ENCODE data around the gene FBXO34.

The FBXO34 gene

DNA sequence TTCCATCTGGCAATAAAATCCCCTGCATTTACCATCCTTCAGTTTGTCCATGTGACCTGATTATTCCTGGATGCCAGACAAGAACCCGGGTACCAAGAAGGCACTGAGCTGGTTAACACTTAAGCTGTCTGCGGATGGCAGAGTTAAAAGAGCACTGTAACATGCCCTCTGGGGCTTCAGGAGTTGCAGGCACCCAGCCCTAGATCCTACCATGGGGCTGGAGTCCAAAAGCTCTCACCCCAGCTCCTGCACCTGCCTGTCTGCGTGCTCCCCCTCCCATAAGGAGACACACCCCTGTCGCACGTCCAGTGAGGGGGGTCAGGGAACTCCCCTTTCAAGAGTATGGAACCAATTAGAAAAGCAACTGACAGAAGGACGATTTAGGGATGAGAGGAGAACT is 14.6 kb upstream of the FBXO34 start:
- TF ChIP-seq, protein P1, sequence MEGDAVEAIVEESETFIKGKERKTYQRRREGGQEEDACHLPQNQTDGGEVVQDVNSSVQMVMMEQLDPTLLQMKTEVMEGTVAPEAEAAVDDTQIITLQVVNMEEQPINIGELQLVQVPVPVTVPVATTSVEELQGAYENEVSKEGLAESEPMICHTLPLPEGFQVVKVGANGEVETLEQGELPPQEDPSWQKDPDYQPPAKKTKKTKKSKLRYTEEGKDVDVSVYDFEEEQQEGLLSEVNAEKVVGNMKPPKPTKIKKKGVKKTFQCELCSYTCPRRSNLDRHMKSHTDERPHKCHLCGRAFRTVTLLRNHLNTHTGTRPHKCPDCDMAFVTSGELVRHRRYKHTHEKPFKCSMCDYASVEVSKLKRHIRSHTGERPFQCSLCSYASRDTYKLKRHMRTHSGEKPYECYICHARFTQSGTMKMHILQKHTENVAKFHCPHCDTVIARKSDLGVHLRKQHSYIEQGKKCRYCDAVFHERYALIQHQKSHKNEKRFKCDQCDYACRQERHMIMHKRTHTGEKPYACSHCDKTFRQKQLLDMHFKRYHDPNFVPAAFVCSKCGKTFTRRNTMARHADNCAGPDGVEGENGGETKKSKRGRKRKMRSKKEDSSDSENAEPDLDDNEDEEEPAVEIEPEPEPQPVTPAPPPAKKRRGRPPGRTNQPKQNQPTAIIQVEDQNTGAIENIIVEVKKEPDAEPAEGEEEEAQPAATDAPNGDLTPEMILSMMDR (IDR thresholded peaks at IDR 0.05; ENCODE audit: low read depth, low read length) = no peak
- Histone ChIP-seq H3K36me3 (no peaks in the 10 kb centered on the region), H3K4me1 (peaks cover 13% of the 10 kb centered on the region), H3K9me3 (no peaks in the 10 kb centered on the region), H3K4me3 (ENCODE audit: low read depth, low read length) (no peak overlapping the region), H3K27me3 (no peaks in the 10 kb centered on the region)
- no peak for DNase-seq

- H3K27me3 ChIP-seq = no peaks in the 10 kb centered on the region
- H3K9me3 ChIP-seq = no peaks in the 10 kb centered on the region
- no peaks in the 10 kb centered on the region for H3K36me3 ChIP-seq
- H3K4me3 ChIP-seq (ENCODE audit: low read depth, low read length) = no peak overlapping the region
- DNase-seq = no peak
- H3K4me1 ChIP-seq = no peaks in the 10 kb centered on the region; the same call in 1 of the 2 replicates
- TF ChIP-seq, protein P1 (IDR thresholded peaks at IDR 0.05; ENCODE audit: low read depth, low read length) = 0 out of 2 replicates have a peak, but pooled peaks have one; percentile 8
Measured at GRCh38 chr14:55265197-55265596, 6.0 kb upstream of the FBXO34 start.

GRCh38 chr14:55267820-55268219 is 3.4 kb upstream of the FBXO34 start:
- no peaks in the 10 kb centered on the region for H3K27me3 ChIP-seq
- no peak overlapping the region for H3K4me3 ChIP-seq (ENCODE audit: low read depth, low read length)
- no peaks in the 10 kb centered on the region for H3K36me3 ChIP-seq
- H3K4me1 ChIP-seq = no peaks in the 10 kb centered on the region; the same call in 1 of the 2 replicates
- DNase-seq = no peak
- no peaks in the 10 kb centered on the region for H3K9me3 ChIP-seq
- TF ChIP-seq, protein P1 (IDR thresholded peaks at IDR 0.05; ENCODE audit: low read depth, low read length) = no peak

- peak overlapping the region; percentile 93 for H3K4me3 ChIP-seq (ENCODE audit: low read depth, low read length)
- TF ChIP-seq, protein P1 (IDR thresholded peaks at IDR 0.05; ENCODE audit: low read depth, low read length) = no peak
- peak; percentile 74 for DNase-seq
- no peaks in the 10 kb centered on the region for H3K9me3 ChIP-seq
- H3K36me3 ChIP-seq = no peaks in the 10 kb centered on the region
- no peaks in the 10 kb centered on the region for H3K27me3 ChIP-seq
- H3K4me1 ChIP-seq = no peaks in the 10 kb centered on the region
Measured at GRCh38 chr14:55271572-55272298, 514 bp downstream of the FBXO34 start.

DNA sequence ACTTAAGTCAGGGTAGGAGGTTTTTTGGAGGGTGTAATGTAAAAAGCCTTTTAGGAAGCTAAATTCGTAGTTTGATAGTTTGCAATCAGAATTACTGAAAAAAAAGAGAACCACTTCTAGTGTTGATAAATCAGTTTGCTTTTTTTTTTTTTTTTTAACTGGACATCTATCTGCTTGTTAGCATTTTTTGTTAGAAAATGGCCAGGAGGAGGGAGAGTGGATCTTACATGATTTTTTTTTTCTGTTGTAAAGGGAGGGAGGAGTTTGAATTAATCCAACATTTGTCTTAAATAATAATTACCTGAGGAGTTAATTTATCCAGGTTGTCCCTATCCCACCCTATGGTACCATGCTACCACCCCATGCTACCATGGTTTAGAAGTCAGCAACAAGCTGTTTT is 1.2 kb downstream of the FBXO34 start:
- TF ChIP-seq, protein P1 (IDR thresholded peaks at IDR 0.05; ENCODE audit: low read depth, low read length) = no peak
- H3K27me3 ChIP-seq = no peaks in the 10 kb centered on the region
- peak overlapping the region; percentile 93 for H3K4me3 ChIP-seq (ENCODE audit: low read depth, low read length)
- H3K9me3 ChIP-seq = no peaks in the 10 kb centered on the region
- no peaks in the 10 kb centered on the region for H3K4me1 ChIP-seq
- no peaks in the 10 kb centered on the region for H3K36me3 ChIP-seq
- DNase-seq = no peak

DNA sequence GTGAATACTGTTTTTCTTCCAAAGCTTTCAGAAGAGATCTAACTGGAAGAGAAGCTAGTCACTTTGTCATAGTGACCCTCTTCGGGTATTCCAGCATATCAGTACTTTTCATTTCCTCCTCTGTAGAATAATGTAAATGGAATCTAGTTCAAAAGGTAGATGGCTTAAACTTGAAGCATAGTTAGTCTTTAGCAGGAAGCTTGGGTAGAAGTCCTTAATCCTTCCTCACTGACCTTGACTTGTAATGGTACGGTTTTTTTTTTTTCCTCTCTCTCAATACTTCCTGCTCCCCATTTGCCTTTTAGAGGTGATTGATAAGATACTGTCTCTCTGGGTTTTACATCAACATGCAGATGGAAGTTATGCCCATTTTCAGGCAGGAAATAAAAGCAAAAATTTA is 1.7 kb downstream of the FBXO34 start:
- DNase-seq = no peak
- Histone ChIP-seq H3K4me3 (ENCODE audit: low read depth, low read length) (peak overlapping the region; percentile 93), H3K36me3 (no peaks in the 10 kb centered on the region), H3K4me1 (no peaks in the 10 kb centered on the region), H3K27me3 (no peaks in the 10 kb centered on the region), H3K9me3 (no peaks in the 10 kb centered on the region)
- TF ChIP-seq, protein P1 (IDR thresholded peaks at IDR 0.05; ENCODE audit: low read depth, low read length) = no peak
